VCaP (cell line): ENCODE results near the gene TJAP1.
A peak's percentile ranks its signal among the peaks of the same experiment; 100 is the strongest.

ENCODE experiments used
- H3K27ac ChIP-seq: fragments of 450-650 bp; 2 replicates; pipeline ENCODE4 v1.5.1; 2017
- TF ChIP-seq, protein P1 (sequence below): fragments of 450-650 bp; conservative IDR thresholded peaks from 2 replicates; pipeline ENCODE4 v1.5.1; 2017; ENCODE audit warnings: mild to moderate bottlenecking, moderate library complexity

Gene TJAP1, protein sequence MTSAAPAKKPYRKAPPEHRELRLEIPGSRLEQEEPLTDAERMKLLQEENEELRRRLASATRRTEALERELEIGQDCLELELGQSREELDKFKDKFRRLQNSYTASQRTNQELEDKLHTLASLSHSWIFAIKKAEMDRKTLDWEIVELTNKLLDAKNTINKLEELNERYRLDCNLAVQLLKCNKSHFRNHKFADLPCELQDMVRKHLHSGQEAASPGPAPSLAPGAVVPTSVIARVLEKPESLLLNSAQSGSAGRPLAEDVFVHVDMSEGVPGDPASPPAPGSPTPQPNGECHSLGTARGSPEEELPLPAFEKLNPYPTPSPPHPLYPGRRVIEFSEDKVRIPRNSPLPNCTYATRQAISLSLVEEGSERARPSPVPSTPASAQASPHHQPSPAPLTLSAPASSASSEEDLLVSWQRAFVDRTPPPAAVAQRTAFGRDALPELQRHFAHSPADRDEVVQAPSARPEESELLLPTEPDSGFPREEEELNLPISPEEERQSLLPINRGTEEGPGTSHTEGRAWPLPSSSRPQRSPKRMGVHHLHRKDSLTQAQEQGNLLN

DNA sequence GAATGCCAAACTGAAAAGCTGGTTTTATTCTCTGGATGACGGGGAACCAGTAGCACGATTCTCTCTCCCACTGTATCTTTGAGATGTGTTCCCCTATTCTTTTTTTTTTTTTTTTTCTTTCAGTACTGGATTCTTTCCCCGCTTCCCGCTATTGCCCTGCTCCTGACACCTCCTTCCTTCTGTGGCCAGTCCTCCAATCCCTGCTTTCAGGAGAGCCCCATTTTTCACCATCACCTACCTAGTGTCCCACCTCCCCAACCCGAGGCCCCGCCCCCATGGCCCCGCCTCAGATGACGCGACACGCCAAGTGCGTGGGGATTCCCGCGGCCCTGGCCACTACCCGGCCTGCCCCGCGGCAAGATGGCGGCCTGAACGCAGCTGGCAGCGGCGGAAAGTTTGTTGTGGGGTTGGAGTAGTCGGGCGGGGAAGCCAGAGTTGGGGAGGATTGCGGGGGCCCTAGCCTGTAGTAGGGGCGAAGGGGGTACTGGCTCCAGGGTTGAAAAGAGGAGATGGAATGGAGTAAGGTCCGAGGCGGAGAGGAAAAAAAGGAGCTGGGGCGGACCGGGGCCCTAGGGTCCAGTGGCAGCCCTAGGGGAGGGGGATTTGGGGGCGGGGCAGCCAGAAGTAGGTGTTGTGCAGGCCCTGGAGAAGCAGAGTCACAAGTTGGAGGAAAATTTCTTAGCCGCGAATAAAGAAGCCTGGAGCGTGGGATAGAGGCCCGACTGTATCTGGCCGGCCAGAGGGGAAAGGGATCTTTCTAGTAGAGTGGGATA, at the start of gene TJAP1:
Gene TJAP1, plus strand, starts transcription at position 336 of the 773 bp plus-strand sequence. CDS start 21,432 bp downstream, outside the sequence.
- H3K27ac ChIP-seq = peak within 1 kb of the TSS; percentile 80
- TF ChIP-seq, protein P1, sequence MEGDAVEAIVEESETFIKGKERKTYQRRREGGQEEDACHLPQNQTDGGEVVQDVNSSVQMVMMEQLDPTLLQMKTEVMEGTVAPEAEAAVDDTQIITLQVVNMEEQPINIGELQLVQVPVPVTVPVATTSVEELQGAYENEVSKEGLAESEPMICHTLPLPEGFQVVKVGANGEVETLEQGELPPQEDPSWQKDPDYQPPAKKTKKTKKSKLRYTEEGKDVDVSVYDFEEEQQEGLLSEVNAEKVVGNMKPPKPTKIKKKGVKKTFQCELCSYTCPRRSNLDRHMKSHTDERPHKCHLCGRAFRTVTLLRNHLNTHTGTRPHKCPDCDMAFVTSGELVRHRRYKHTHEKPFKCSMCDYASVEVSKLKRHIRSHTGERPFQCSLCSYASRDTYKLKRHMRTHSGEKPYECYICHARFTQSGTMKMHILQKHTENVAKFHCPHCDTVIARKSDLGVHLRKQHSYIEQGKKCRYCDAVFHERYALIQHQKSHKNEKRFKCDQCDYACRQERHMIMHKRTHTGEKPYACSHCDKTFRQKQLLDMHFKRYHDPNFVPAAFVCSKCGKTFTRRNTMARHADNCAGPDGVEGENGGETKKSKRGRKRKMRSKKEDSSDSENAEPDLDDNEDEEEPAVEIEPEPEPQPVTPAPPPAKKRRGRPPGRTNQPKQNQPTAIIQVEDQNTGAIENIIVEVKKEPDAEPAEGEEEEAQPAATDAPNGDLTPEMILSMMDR = no peak

DNA sequence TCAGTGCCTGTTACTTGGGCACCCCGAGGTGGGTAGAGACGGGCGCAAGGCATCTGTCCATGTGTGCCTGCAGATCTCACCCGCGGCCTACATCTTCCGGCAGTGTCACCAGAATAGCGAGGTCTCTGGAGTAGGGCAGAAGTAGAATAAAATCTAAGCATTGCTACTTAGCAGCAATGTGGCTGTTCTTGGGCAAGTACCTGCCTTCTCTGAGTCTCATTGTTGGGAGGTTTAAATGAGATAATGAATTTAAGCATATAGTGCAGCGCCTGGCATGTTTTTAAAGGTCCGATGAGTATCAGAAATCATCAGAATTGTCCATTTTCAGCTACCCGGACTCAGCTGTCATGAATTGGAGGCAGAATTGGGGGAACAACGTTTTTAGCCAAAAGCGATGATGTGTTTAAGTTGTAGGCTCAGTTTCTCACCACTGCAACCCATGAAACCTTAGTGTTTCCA, 49.2 kb upstream of the TJAP1 start:
- TF ChIP-seq, protein P1 = no peak
- H3K27ac ChIP-seq = peak overlapping the region; percentile 87

DNA sequence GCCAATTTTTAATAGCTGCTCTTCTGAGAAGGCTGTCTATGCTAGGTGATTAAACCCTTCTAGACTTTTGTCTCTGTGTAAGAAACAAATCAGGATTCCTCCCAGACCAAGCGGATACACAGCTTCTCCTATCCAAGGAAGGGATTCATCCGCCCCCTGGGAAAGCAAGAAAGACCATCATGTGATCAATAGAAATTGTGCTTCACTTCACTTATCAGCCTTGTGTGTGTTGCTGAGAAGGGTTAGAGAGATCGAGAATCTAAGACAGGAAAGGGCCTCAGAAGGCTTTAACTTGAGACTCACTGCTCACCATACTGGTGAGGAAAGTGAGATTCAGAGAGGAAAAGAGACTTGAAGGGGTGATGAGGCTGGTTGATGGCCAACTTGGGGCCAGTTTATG, 48.5 kb upstream of the TJAP1 start:
- H3K27ac ChIP-seq = peak overlapping the region; percentile 87; the same call in 1 of the 2 replicates
- TF ChIP-seq, protein P1 = no peak

DNA sequence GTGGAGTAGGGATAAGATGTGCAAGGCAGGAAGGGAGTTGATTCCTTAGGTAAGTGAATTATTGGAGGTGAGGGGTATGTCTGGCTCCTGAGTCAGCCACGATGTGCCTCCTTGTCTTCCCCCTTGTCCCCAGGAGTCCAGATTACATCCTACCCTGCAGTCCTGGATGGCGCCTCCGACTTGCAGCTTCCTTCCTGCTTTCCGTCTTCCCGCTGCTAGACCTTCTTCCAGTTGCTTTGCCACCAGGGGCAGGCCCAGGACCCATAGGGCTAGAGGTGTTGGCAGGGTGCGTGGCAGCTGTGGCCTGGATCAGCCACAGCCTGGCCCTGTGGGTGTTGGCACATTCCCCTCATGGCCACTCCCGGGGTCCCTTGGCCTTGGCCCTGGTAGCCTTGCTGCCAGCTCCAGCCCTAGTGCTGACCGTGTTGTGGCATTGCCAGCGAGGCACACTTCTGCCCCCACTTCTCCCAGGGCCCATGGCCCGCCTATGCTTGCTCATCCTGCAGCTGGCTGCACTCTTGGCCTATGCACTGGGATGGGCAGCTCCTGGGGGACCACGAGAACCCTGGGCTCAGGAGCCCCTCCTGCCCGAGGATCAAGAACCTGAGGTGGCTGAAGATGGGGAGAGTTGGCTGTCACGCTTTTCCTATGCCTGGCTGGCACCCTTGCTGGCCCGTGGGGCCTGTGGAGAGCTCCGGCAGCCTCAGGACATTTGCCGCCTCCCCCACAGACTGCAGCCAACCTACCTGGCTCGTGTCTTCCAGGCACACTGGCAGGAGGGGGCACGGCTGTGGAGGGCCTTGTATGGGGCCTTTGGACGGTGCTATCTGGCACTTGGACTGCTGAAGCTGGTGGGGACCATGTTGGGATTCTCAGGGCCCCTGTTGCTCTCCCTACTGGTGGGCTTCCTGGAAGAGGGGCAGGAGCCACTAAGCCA, 45.1 kb upstream of the TJAP1 start:
- TF ChIP-seq, protein P1 = no peak
- no peak overlapping the region for H3K27ac ChIP-seq

DNA sequence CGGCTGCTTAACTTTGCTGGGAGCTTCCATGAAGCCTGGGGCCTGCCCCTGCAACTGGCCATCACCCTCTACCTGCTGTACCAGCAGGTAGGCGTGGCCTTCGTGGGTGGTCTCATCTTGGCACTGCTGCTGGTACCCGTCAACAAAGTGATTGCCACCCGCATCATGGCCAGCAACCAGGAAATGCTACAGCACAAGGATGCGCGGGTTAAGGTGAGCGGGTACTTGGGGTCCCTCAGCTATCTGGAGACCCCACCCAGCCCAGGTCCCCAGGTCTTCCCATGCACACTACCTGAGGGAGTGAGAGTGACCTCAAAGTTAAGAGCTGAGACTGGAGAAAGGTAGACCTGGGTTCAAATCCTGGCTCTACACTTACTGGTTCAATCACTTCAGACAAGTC, 44.2 kb upstream of the TJAP1 start:
- TF ChIP-seq, protein P1 = no peak
- H3K27ac ChIP-seq = no peak overlapping the region

DNA sequence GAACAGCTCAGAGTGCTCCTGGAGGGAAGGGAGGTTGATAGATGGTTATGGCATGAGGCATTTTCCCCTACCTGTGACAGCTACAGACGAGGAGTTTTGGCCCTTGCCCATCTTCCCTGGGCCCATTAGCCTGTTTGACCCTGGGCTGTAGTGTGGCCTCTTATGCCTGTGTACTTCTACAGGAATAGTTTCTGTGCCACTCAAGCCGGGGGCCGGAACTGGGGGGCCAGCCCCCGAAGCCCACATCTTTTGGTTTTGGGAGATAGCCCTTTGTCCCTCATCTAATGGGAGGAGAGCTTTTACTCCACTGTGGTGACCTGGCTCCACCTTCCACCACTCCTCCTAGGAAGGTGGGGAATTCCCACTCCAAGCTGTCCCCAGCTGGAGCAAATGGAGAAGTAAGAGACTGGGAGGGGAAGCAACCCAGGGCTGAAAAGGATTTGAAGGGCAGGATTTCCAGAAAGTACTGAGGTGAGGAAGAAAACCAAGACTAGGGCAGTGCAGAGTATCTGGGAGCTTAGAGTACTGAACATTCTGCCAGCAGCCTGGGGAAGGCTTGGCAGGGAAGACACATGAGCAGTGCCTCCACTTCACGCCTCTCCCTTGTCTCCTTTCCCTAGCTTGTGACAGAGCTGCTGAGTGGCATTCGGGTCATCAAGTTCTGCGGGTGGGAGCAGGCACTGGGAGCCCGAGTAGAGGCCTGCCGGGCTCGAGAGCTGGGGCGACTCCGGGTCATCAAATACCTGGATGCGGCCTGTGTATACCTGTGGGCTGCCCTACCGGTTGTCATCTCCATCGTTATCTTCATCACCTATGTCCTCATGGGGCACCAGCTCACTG, 43.1 kb upstream of the TJAP1 start:
- TF ChIP-seq, protein P1 = no peak

More for the DNA sequence above, 43.1 kb upstream of the TJAP1 start:
- no peak overlapping the region for H3K27ac ChIP-seq
